HG02885 (cell line): Measurements from ENCODE around the gene PROSER1.
"Not testable (repeated sequence)": the region's sequence is repeated elsewhere in the genome, so short reads cannot be mapped to it uniquely, and the experiment has no call there.

Experiments used
- ATAC-seq: cut with Tn5 transposase; IDR thresholded peaks from one replicate; pipeline ENCODE4 v1.9.1; 2021; ENCODE audit warnings: mild to moderate bottlenecking; ENCODE audit not compliant: unreplicated experiment, poor library complexity

The PROSER1 gene

DNA sequence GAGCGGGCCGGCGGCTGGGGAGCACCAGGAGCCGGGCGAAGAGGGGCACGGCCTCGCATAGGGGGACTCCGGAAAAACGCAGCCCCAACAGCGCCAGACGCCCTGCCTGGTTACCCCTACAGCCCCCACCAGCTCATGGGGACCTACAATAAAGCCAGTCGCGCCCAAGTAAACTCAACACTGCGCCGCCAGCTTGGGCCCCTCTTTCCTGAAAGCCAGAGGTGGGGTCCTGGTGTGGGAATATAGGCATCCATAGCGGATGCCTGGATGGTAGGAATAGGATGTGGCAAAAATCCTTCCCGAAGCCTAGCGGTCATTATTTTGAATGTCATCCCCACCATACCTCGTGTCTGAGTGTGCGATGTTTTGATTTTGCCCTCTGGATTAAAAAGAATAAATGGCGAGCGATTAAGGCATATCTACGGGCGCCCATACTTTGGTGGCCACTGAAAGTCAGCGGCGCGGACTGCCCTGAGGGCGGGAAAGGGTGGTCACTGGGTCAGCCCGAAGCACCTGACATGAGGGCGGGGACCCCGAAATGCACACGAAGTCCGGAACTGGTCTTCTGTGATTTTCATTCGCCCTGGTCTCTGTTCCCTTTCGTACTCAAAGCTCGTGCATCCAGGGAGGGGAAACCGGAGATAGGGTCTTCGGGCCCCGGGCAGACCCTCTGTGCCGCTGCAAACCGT is at the start of gene PROSER1, which contains the start of gene NHLRC3:
Gene PROSER1, minus strand, starts transcription at position 210 of the 689 bp plus-strand sequence. CDS start 847 bp downstream, outside the sequence.
Gene NHLRC3, plus strand, starts transcription at position 577 of the 689 bp plus-strand sequence. CDS start 184 bp downstream, outside the sequence.
- peak; percentile 74 for ATAC-seq

DNA sequence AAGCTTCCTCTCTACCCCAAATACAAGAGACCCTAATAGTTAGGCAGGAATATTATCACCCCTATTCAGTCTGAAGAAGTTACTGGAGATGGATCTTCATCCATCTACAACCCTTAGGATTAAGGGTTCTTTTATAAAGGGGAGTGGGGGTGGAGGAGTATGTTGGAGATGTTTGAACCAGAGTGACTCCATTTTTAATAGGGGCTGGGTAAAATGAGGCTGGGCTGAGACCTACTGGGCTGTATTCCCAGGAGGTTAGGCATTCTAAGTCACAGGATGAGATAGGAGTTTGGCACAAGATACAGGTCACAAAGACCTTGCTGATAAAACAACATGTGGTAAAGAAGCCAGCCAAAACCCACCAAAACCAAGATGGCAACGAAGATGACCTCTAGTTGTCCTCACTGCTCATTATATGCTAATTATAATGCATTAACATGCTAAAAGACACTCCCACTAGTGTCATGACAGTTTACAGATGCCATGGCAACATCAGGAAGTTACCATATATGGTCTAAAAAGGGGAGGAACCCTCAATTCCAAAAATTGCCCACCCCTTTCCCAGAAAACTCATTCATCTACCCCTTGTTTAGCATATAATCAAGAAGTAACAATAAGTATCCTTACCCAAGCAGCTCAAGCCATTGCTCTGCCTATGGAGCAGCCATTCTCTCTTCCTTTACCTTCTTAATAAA is 48.5 kb upstream of the PROSER1 start:
- ATAC-seq: not testable (repeated sequence)

DNA sequence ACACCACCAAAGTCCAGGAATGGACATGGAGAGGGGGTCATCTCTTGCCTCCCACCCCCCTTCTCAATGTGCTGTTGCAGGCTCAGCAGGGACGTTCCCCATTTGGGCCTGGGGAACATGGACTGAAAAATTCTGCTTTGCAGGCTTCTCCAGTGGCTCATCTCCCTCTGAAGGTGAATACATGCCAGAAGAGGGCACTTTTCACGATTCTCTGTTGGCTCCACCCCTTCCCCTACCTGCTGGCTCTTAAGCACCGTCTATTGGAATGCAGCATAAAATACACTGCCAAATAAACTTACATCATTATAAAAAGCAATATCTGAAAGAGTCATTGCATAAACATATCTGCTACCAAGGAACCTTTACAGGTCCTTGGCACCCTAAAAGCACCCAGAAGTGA is 36.1 kb upstream of the PROSER1 start:
- no peak for ATAC-seq

DNA sequence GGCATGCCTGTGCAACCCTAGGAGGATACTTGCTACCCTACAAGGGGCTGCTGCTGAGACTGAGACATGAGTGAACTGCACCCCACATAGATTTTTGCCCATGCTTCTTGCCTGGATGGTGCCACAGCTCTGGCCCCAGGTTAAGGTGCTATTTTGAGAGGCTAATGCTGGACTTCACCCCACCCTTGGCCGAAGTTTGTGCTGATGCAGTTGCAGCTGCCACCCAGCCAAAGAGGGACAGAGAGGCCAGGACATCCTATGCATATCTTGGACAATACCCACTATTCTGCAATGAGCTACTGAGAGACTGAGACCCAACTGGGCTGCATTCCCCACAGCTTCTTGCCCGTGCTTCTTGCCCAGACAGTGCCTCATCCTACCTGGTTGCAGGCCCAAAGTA is 35.0 kb upstream of the PROSER1 start:
- ATAC-seq: no peak

DNA sequence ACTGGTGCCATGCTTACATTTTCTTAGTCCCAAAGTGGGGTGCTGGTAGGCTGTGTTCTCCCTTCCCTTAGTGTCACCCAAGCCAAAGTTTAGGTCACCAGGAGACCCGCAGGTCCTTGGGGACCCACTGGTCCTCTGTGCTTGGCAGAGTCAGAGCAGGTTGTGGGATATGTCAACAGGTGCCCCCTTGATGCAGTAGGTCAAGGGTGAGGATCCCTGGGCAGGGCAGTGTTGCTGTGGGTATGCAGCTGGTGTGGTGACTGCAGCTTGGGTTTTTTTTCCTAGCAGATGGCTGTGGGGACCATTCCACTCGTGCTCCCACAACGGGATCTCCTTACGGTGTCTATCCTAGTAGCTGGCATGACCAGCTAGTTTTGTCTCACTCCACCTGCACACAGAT is 24.1 kb upstream of the PROSER1 start:
- no peak for ATAC-seq

DNA sequence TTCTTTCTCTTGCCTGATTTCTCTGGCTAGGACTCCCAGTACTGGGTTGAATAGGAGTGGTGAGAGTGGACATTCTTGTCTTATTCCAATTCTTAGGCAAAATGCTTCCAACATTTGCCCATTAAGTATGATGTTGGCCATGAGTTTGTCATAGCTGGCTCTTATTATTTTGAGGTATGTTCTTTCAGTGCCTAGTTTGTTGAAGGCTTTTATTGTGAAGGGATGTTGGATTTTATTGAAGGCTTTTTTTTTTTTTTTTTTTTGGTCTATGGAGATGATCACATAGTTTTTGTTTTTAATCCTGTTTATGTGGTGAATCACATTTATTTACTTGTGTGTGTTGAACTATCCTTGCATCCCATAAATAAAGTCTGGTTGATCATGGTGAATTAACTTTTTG is 20.2 kb upstream of the PROSER1 start:
- ATAC-seq: no peak

DNA sequence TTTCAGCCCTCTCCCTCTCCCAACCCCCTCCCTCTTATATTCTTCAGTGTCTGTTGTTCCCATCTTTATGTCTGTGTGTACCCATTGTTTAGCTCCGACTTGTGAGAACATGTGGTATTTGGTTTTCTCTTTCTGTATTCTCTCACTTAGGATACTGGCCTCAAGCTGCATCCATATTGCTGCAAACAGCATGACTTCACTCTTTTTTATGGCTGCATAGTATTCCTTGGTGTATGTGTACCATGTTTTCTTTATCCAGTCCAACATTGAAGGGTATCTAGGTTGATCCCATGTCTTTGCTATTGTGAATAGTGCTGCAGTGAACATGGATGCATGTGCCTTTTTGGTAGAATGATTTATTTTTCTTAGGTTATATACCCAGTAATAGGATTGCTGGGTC is 18.1 kb upstream of the PROSER1 start:
- ATAC-seq: no peak

DNA sequence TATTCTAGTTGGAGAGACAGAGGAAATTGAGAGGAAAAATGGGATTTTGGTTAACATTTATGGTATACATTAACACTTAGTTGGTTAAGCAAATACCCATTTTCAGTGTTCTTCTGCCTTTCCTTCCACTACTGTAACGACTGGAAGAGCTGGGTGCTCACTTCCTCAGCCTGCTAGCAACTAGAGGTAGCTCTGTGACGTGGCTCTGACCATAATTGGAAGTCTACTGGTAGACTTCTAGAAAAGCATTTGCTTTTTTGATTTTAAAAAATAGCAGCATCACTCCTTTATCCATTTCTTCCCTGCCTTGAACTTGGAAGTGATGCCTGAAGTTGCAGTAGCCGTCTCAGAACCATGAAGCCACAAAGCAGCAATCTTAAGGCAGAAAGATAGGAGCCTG is 16.2 kb upstream of the PROSER1 start:
- peak; percentile 67 for ATAC-seq

DNA sequence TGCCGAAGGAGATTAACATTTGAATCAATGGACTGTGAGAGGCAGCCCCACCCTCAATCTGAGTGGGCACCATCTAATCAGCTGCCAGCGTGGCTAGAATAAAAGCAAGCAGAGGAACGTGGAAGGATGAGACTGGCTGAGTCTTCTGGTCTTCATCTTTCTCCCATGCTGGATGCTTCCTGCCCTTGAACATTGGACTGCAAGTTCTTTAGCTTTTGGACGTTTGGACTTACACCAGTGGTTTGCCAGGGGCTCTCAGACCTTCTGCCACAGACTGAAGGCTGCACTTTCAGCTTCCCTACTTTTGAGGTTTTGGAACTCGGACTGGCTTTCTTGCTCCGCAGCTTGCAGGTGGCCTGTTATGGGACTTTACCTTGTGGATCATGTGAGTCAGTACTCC is 15.1 kb upstream of the PROSER1 start:
- ATAC-seq: no peak

DNA sequence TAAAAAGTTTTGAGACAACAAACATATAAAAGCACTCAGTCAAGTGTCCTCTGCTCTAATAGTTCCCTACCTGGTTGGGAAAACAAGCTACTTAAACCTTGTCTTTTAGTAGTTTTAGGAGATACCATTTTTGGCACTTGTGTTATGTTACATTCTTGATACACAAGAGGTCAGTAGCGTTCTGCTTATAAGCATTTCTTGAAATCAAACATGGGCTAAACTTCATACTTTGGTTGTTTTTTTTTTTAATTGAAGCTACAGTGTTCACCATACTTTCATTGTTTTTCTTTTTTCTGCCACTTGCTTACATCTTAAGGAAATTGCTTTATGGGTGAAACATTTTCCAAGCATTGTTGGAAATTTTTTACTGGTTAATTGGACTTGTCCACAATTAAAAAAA is 13.3 kb upstream of the PROSER1 start:
- ATAC-seq: peak; percentile 54

DNA sequence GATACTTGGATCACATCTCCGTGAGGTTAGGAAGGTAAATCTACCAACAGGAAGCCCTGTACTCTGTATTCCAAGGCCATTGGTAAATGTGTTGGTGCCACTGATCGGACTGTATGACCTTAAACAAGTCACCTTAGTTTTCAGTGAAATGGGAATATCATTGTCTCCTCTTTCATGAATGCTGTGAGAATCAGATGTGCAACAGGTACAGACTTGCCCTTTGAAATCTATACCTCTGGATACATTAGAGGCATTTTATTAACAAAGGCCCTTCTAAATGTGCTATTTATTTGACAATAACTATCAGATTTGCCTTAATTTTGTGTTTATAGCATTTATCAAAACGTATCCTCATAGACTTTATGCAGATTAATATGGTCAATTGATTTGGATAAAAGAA is 11.4 kb upstream of the PROSER1 start:
- no peak for ATAC-seq

DNA sequence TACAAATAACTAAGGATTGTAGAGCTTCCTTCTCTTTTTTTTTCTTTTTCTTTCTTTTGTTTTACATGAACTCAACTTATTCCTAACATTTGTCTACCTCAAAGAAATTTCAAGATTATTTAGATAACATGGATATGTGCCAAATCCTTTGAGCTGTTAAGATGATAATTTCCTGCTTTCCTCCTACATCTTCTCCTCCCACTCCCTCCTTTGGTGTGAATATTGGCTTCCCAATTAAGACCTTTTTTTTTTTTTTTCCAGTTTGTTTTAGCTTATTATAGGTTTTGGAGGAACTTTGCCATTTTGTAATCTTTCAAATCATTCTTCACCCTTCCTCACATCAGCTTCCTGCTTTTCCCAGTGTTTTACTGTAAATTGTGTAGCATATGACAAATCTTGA is 10.9 kb upstream of the PROSER1 start:
- no peak for ATAC-seq

DNA sequence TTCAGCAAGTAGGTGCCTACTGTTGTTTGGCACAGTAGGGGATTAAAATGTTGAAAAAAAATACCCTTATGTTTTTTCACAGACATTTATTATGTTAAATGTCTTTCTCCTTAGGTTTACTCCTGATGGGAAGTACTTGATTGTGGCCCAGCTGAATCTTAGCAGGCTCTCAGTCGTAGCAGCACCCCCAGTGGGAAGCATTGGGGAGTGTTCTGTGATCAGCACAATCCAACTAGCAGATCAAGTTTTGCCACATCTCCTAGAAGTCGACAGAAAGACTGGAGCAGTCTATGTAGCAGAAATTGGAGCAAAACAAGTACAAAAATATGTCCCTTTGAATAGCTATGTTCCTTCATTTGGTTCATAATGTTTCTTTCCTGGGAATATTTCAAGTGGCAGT is 9.7 kb upstream of the PROSER1 start:
- ATAC-seq: no peak

DNA sequence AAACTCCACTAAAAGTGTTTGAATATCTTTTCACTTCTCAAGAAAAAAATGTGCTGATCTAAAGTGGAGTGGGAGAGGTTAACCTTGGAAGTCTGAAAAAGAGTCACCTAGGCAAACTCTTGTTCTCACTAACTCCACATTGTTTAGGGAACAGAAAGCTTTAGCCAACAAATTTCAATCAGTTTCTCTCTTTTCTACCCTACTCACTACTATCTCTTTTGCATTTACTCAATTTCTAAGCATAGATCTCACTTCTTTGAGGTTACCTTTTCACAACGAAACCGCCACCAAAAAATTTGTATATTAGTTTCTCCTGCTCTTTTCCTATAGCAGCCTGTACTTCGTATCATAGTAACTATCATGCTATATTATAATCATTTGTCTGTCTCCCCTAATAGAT is 6.6 kb upstream of the PROSER1 start:
- ATAC-seq: peak; percentile 88

DNA sequence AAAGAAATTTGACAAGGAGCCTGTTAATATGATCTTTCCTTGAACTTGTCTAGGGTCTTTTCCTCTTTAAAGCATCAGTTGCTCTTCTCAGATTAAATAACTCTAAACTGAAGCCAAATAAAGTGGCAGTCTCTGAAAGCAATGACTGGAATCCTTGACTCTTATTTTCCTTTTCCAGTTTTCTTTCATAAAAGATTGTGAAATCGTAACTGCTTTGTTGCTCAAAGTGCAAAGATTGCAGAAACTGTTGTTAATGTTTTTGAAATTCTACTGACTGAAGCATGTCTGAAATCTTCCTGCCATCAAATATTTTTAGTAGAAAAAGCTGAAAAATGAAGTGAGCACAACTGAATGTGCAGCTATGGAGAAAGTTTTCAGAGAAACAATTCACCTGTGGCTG is 2.3 kb upstream of the PROSER1 start:
- ATAC-seq: no peak

DNA sequence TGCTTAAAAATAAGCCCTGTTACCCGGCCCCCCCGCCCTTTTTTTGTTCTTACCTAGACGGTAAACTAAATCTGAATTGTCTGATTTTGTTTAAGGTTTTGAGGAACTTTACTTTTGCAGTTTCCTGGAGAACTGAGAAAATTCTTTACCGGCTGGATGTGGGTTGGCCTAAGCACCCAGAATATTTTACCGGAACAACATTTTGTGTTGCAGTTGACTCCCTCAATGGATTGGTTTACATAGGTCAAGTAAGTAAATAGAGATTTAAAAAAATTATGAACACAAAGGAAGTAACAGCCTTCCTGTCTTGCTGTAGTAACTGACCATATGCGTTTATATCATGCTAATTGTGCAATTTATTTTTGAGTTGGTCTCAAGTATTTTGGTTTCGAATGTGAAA is 1.2 kb upstream of the PROSER1 start:
- no peak for ATAC-seq

DNA sequence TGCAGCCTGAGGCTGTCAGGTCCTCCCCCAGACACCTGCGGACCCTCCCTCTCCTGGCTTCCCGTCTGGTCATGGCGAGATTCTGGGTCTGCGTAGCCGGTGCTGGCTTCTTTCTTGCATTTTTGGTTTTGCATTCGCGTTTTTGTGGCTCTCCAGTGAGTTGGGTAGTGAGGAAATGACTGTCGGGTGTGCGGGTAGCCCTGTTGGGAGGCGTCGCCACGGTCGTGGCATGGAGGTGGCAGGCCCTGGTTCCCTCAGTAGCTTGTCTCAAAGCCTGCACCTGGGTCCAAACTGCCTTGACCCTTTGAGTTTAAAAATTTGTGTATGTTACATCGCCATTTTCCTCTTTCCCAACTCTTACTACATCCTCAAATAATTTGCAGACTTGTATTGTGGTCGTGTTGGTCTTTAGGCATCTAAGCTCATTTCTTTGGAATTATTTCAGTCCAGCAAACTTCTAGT is 711 bp upstream of the PROSER1 start:
- peak; percentile 33 for ATAC-seq

DNA sequence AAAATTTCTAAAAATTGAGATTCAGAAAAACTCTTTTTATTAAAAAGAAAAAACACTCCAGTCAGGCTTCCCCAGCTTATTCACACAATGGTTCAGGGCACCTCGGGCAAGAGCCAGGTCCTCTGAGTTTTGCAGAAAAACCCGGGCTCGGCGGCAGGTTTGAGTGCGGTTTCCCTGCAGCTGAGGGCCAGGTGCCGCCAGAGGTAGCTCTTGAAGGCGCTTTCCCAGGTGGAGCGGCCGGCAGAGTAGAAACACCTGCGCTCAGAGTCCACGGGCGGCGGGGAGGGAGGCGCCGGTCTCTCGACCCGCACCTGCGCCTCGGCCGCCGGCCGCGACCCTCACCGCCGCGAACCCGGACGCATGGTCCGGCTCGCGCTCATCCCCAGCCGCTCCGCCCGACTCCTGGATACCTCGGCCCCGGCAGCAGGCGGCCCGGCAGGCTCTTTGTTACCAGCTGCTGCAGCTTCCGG is 444 bp downstream of the PROSER1 start:
- ATAC-seq: peak; percentile 24

DNA sequence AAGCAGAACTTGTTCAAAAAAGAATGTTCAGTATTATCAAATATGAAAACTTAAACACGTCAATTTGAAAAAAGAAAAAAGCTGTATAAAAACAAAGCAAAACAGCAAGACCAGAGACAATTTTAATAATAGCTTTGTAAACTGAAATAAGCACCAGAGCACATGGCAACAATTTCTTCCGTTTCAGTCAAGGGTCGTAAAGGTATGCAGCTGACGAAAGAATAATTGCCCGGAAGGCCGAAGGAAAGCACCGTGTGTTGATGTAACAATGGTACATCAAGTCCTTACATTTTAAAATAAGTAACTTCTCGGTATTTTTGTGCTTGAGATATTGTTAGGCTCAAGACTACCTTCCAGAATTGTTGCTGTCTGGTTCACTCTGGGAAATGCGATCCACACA is 1.7 kb downstream of the PROSER1 start:
- peak; percentile 21 for ATAC-seq

DNA sequence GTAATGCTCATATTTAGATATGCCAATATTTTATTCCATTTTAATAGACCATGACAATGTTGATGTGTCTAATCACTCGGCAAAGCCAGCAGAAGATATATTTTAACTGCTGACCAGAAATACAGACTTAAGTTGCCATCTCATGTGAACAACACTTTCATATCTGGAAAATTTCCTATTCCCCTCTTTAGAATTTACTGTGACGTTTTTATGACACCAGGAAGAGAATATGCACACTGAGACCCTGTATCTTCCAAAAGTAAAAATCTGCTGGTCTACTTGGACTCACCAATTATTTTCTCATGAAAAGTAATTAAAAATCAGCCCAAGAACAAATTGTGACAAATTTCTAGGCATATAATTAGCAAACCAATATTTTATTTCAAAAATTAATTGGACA is 2.1 kb downstream of the PROSER1 start:
- no peak for ATAC-seq

DNA sequence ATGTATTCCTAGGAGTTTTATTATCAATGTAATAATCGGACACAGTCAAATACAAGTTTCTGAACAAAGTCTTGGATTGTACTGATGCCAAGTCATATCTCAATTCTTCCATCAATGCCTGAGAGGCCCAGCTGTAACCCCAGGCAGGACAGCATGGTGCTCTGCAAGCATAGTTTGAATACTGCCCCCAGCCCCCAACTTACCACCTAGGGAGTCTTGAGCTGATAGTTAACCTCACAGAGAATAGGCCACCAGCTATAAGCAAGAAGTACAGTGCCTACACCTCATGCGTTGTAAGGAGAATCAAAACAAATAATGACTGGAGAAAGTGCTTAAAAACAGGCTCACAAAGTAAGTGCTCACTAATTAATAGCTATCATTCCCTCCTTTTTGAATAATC is 2.7 kb downstream of the PROSER1 start:
- ATAC-seq: no peak

DNA sequence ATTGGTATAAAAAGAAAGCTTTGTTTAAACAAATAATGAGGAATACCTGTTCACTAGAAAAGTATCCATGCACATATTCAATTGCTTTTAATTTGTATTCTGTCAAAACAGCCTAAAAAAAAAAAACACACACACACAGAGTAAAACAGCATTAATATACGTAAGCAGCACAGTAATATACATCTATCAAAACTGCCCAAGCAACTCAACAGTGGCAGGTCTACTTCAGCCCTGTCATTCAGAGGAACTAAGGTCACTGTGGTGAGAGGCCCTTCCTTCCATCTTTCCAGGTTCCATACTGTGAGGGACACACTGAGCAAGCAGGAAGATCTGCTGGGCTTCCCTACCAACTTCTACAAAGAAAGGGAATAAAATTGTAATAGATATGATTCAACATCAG is 3.8 kb downstream of the PROSER1 start:
- ATAC-seq: no peak
